AG04450 (cell line): ENCODE results near the gene FRMD3. TPM values are rescaled to one million over a fixed set of nuclear protein-coding genes. Genes with fewer than 3 reads are reported as not detected.

Experiments used
- CTCF ChIA-PET: fragments of 300-600, 350-600 bp; formaldehyde crosslinking; extraction: SDS; loops from one replicate; lab custom pipeline; 2022; ENCODE audit warnings: antibody characterized with exemption, inconsistent platforms; lab: Charles Lee
- POLR2A ChIA-PET: fragments of 350-600 bp; formaldehyde crosslinking; extraction: SDS; loops from one replicate; lab custom pipeline; 2021; ENCODE audit warnings: antibody characterized with exemption, inconsistent platforms; lab: Yijun Ruan, JAX
- DNase-seq: peaks from one replicate; pipeline ENCODE4 v3.0.0-alpha.2; 2011; ENCODE audit warnings: low read depth, low spot score
- H3K27ac ChIP-seq: one replicate; pipeline ENCODE4 v1.5.1; 2012; ENCODE audit warnings: low read depth, low read length, control low read depth
- H3K27me3 ChIP-seq: one replicate; pipeline ENCODE4 v1.6.0; 2012; ENCODE audit warnings: low read length; ENCODE audit not compliant: control insufficient read depth, insufficient read depth
- H3K4me3 ChIP-seq: 2 replicates; pipeline ENCODE4 v1.5.1; 2011; ENCODE audit warnings: mild to moderate bottlenecking, low read depth, low read length, control low read depth
- H3K9me3 ChIP-seq: 2 replicates; pipeline ENCODE4 v1.5.1; 2012; ENCODE audit warnings: low read length; ENCODE audit not compliant: control insufficient read depth, insufficient read depth
- polyA plus RNA-seq: library from polyadenylated mRNA; depleted of rRNA; stranded (reverse); fragments of >200 nt; gene quantifications from 2 replicates; pipeline ENCODE4 v1.2.3, GENCODE V29; 2011
- TF ChIP-seq, protein P1 (sequence below): IDR thresholded peaks from 2 replicates; pipeline ENCODE4 v1.5.1; 2011; ENCODE audit warnings: low read depth, low read length, control low read depth, inconsistent platforms

Gene FRMD3
- polyA plus RNA-seq, 1 experiment: 0.10 TPM

DNA sequence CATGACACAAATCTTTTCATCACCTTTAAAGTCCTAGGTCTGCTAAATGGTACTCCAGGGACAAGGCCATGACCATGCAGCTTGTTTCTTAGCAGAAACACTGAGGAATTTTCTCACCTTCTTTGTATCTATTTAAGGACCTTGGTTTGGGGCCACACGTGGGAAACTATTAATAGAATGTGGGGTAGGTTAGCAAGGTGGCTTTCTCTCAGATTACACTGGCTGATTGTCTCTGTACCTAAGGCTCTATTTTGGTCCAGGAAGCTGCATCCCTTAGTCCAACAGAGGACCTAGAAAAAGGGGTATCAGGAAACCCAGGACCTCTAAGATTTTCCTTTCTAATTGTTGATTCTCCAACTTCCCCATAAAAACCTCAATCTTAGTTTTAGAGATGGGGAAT is 36.3 kb upstream of the FRMD3 start:
- Histone ChIP-seq H3K27me3 (no peaks in the 10 kb centered on the region), H3K27ac (no peak overlapping the region), H3K4me3 (no peak overlapping the region), H3K9me3 (no peaks in the 10 kb centered on the region)
- ChIA-PET POLR2A (no interaction called here), CTCF (no interaction called here)
- TF ChIP-seq, protein P1, sequence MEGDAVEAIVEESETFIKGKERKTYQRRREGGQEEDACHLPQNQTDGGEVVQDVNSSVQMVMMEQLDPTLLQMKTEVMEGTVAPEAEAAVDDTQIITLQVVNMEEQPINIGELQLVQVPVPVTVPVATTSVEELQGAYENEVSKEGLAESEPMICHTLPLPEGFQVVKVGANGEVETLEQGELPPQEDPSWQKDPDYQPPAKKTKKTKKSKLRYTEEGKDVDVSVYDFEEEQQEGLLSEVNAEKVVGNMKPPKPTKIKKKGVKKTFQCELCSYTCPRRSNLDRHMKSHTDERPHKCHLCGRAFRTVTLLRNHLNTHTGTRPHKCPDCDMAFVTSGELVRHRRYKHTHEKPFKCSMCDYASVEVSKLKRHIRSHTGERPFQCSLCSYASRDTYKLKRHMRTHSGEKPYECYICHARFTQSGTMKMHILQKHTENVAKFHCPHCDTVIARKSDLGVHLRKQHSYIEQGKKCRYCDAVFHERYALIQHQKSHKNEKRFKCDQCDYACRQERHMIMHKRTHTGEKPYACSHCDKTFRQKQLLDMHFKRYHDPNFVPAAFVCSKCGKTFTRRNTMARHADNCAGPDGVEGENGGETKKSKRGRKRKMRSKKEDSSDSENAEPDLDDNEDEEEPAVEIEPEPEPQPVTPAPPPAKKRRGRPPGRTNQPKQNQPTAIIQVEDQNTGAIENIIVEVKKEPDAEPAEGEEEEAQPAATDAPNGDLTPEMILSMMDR: no peak
- DNase-seq: no peak

DNA sequence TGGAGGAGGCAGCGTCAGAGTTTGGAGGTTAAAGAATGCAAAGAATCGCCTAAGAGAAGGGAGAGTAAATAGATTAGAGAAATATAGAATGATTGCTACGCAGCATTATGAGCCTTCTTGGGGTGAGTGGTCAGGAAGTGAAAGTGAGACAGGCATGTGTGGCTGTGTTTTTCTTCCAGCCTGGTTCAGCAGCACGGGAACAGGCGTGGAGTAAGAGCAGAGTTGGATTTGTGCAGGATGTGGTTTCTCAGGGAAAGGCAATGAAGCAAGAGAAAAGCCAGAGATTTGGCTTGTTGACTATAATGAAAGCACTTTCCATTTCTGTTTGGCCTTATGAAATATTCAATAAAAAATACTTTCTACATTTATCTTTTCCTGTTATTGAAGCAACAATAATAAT is 34.3 kb upstream of the FRMD3 start:
- H3K27me3 ChIP-seq: no peaks in the 10 kb centered on the region
- H3K4me3 ChIP-seq: no peak overlapping the region
- no peaks in the 10 kb centered on the region for H3K9me3 ChIP-seq
- POLR2A ChIA-PET: no interaction called here
- DNase-seq: no peak
- TF ChIP-seq, protein P1: no peak
- no peak overlapping the region for H3K27ac ChIP-seq
- CTCF ChIA-PET: no interaction called here

DNA sequence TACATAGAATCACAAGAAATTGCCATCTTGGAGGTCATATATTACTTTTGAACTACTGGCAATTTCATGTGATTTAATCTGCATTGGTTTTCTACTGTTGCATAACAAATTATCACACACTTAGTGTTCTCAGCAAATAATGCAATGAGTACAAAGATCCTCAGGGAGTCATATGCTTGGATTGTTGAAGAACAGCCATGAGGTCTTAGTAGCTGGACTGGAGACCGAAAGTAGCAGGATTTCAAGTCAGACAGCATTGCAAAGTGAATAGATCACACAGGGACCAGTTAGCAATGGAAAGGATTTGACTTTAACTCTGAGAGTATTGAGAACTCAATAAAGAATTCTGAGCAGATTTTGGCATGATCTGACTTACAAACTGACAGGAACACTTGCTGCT is 32.2 kb upstream of the FRMD3 start:
- TF ChIP-seq, protein P1: no peak
- ChIA-PET POLR2A (no interaction called here), CTCF (no interaction called here)
- no peak for DNase-seq
- H3K27me3 ChIP-seq: no peaks in the 10 kb centered on the region
- no peaks in the 10 kb centered on the region for H3K9me3 ChIP-seq
- H3K27ac ChIP-seq: no peak overlapping the region
- H3K4me3 ChIP-seq: no peak overlapping the region

DNA sequence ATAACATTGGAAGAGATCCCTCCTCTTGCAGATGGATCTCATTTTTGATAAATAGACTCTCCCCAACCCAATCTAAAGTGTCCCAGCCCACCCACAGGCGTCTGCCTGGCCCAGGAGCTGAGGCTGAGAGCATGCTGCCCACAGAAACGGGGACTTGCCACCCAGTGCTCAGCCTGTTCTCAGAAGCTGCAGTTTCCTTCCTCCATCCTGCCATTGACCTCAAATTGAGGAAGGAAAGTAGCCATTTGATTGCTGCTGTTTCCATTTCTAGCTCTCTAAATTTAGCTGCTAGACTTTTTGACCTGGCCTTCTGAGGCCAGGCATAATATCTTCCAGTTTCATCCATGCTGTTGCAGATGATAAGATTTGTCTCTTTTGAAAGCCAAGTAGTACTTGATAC is 31.1 kb upstream of the FRMD3 start:
- Histone ChIP-seq H3K4me3 (no peak overlapping the region), H3K9me3 (no peaks in the 10 kb centered on the region), H3K27me3 (no peaks in the 10 kb centered on the region), H3K27ac (no peak overlapping the region)
- no peak for DNase-seq
- ChIA-PET POLR2A (no interaction called here), CTCF (no interaction called here)
- TF ChIP-seq, protein P1: no peak

DNA sequence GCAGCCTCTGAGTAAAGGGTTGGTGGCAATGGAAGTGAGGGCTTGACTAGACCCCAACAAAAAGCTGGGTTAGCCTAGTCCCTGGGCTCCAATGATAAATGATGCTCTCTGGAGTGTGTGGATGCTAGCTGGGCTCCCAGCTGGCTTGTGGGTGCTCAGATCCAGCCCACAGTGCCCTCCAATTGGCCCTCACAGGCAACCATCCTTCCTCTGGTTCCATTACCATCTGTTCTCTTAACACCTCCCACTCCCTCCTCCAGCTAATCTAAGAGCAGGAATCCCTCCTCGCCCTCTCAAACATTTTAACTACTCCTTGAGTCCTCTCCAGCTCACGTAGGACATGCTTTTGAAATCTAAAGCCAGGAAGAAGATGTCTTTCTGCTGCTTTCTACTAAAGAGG is 25.2 kb upstream of the FRMD3 start:
- DNase-seq: no peak
- no peaks in the 10 kb centered on the region for H3K9me3 ChIP-seq
- ChIA-PET POLR2A (no interaction called here), CTCF (interaction anchor here (1.0 kb wide), 1 partner anchor 19 kb away, joined by 3 read pairs; no protein-coding TSS in a partner anchor)
- H3K4me3 ChIP-seq: no peak overlapping the region
- no peaks in the 10 kb centered on the region for H3K27me3 ChIP-seq
- H3K27ac ChIP-seq: no peak overlapping the region
- TF ChIP-seq, protein P1: no peak
